Progenitor cell of endocrine pancreas (in vitro differentiated cells): ENCODE results near the gene MED20. TPM values are rescaled to one million over a fixed set of nuclear protein-coding genes. Genes with fewer than 3 reads are reported as not detected.

Experiments used
- DNase-seq: peaks from one replicate; pipeline ENCODE4 v3.0.0; 2021; ENCODE audit warnings: low spot score; ENCODE audit not compliant: unreplicated experiment
- H3K27ac Mint-ChIP-seq: 2 replicates; pipeline ENCODE4 v1.8.0; 2021; ENCODE audit warnings: mild to moderate bottlenecking, moderate library complexity, mixed read lengths
- H3K27me3 Mint-ChIP-seq: 2 replicates; pipeline ENCODE4 v1.8.0; 2021; ENCODE audit warnings: mixed read lengths
- H3K36me3 Mint-ChIP-seq: 2 replicates; pipeline ENCODE4 v1.8.0; 2022; ENCODE audit warnings: mixed read lengths; ENCODE audit not compliant: insufficient read depth
- H3K4me1 Mint-ChIP-seq: 2 replicates; pipeline ENCODE4 v1.8.0; 2021; ENCODE audit warnings: low read depth, mixed read lengths
- H3K4me3 Mint-ChIP-seq: 2 replicates; pipeline ENCODE4 v1.8.0; 2021; ENCODE audit warnings: low read depth, mild to moderate bottlenecking, moderate library complexity, mixed read lengths
- H3K9me3 Mint-ChIP-seq: 2 replicates; pipeline ENCODE4 v1.8.0; 2021; ENCODE audit warnings: low read depth, mixed read lengths
- total RNA-seq: library from RNA; stranded (reverse); gene quantifications from 2 replicates; pipeline ENCODE4 v1.2.1, GENCODE V29; 2021
- TF ChIP-seq, protein P1 (sequence below): fragments of 200-600 bp; sonication (generic); IDR thresholded peaks from one replicate; pipeline ENCODE4 v1.5.0; 2021; ENCODE audit warnings: antibody characterized with exemption, mild to moderate bottlenecking; ENCODE audit not compliant: unreplicated experiment

MED20 gene
- total RNA-seq, 1 donor from 2014 or later, result 37.1 TPM

DNA sequence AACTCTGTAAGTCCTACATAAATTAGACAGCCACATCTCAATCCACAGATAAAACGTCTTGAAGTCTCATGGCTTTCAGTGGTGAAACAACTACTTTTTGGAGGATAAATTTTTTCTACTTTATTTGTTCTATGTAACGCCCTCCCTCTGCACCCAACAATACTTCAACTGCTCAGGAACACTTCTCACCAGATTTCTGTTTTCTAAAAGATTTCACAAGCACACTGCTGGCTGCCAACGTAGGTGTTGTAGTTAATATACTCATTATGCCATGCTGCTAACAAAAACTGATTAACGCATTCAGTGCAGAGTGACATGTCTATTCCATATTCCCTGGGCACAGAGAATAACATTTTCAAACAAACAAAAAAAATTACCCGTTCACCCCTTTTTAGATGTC lies 36.0 kb downstream of the MED20 start:
- no peaks in the 10 kb centered on the region for H3K36me3 Mint-ChIP-seq
- no peak for DNase-seq
- no peak overlapping the region for H3K27ac Mint-ChIP-seq
- no peak overlapping the region for H3K4me3 Mint-ChIP-seq
- no peaks in the 10 kb centered on the region for H3K9me3 Mint-ChIP-seq
- no peaks in the 10 kb centered on the region for H3K27me3 Mint-ChIP-seq
- H3K4me1 Mint-ChIP-seq, result no peaks in the 10 kb centered on the region
- TF ChIP-seq, protein P1, sequence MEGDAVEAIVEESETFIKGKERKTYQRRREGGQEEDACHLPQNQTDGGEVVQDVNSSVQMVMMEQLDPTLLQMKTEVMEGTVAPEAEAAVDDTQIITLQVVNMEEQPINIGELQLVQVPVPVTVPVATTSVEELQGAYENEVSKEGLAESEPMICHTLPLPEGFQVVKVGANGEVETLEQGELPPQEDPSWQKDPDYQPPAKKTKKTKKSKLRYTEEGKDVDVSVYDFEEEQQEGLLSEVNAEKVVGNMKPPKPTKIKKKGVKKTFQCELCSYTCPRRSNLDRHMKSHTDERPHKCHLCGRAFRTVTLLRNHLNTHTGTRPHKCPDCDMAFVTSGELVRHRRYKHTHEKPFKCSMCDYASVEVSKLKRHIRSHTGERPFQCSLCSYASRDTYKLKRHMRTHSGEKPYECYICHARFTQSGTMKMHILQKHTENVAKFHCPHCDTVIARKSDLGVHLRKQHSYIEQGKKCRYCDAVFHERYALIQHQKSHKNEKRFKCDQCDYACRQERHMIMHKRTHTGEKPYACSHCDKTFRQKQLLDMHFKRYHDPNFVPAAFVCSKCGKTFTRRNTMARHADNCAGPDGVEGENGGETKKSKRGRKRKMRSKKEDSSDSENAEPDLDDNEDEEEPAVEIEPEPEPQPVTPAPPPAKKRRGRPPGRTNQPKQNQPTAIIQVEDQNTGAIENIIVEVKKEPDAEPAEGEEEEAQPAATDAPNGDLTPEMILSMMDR, result no peak

DNA sequence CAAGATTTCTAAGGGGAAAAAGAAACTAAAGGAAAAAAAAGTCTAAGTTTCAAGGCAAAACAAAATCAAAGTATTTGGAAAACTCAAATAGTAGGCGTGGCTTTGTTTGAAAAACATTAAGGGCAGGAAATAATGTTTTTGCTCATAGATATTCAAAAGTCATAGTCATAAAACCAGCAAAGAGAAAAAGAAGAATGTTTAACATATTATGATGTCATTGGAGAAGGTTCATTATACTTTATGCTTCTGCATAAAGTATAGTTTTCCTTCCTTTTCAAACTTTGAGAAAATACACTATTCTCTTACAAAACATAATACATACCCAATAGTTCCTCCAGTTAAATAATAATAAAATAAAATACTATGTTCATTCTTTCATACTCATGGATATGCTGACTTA lies 39.4 kb downstream of the MED20 start:
- Mint-ChIP-seq H3K27me3 (no peaks in the 10 kb centered on the region), H3K4me1 (no peaks in the 10 kb centered on the region), H3K9me3 (no peaks in the 10 kb centered on the region), H3K36me3 (no peaks in the 10 kb centered on the region), H3K27ac (no peak overlapping the region), H3K4me3 (no peak overlapping the region)
- TF ChIP-seq, protein P1, result no peak
- DNase-seq, result no peak

DNA sequence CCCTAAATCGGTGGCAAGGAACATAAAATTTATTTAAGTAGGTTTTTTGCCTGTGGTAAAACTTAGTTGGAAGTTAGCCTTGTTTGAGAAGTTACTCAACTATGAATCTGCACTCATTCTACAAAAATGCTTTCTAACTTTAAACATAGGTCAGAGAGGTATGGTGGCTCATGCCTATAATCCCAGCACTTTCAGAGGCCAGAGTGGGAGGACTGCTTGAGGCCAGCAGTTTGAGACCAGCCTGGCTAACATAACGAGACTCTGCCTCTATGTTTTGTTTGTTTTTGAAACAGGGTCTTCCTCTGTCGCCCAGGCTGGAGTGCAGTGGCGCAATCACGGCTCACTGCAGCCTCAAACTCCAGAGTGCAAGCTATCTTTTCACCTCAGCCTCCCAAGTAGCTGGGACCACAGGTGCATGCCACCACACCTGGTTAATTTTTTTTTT lies 42.0 kb downstream of the MED20 start:
- Mint-ChIP-seq H3K4me1 (no peaks in the 10 kb centered on the region), H3K36me3 (no peaks in the 10 kb centered on the region), H3K9me3 (no peaks in the 10 kb centered on the region), H3K27ac (no peak overlapping the region), H3K4me3 (no peak overlapping the region), H3K27me3 (no peaks in the 10 kb centered on the region)
- no peak for DNase-seq
- TF ChIP-seq, protein P1, result no peak

DNA sequence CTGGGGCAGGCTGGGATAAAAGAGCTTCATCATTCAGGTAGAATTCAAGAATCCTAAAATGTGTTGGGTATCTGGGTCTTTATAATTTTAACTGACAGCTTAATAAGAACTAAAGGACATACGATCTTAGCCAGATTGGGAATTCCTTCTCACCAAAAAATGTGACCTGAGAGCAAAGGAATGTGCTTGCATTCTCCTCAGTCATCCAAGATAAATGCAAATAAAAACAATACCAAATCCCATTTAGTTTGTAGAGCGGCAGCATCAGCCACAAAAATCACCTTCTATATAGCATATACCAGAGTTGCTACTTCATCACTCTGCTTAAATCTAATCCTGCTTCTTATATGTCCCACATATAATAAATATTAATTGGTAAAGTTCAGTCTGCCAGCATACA lies 42.7 kb downstream of the MED20 start:
- TF ChIP-seq, protein P1, result no peak
- Mint-ChIP-seq H3K4me1 (no peaks in the 10 kb centered on the region), H3K9me3 (no peaks in the 10 kb centered on the region), H3K27me3 (no peaks in the 10 kb centered on the region), H3K36me3 (no peaks in the 10 kb centered on the region), H3K27ac (peak overlapping the region; percentile 1), H3K4me3 (no peak overlapping the region)
- no peak for DNase-seq

DNA sequence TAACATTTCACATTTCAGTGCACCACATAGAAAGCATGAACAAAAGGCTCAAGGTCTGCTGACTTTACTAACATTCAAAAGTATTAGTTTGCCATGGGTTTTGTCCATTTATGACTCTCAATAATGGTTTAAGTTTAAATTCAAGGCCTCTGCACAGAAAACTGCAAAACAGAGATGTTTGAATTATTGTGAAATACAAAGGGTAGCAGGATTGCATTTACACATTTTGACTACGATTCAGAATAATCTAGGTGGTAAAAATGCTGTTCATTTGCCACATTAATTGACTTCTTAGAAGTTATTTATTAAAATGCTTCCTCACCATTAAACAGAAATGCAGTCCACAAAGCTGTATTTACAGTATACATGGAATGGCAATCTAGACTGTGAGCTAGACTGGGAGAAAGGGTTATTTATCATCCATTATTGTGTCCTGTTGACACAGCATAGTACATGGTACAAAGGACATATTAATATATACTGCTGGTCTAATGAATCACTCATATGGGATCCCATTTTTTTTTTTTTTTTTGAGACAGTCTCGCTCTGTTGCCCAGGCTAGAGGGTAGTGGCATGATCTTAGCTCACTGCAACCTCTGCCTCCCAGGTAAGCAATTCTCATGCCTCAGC lies 43.8 kb downstream of the MED20 start:
- no peak overlapping the region for H3K4me3 Mint-ChIP-seq
- TF ChIP-seq, protein P1, result no peak
- DNase-seq, result no peak
- H3K27me3 Mint-ChIP-seq, result no peaks in the 10 kb centered on the region
- no peak overlapping the region for H3K27ac Mint-ChIP-seq
- peaks cover 2% of the 10 kb centered on the region for H3K36me3 Mint-ChIP-seq
- no peaks in the 10 kb centered on the region for H3K4me1 Mint-ChIP-seq
- no peaks in the 10 kb centered on the region for H3K9me3 Mint-ChIP-seq
